GM12891 (cell line): ENCODE measurements around the gene DYNC1I1.

Experiments used
- POLR2AphosphoS5 ChIP-seq: IDR thresholded peaks from 2 replicates; pipeline ENCODE4 v1.6.1; 2011; ENCODE audit warnings: low read depth, low read length, control low read depth
- SPI1 ChIP-seq: IDR thresholded peaks from 2 replicates; pipeline ENCODE4 v1.6.1; 2011; ENCODE audit warnings: low read depth, low read length, control low read depth
- TAF1 ChIP-seq: IDR thresholded peaks from 2 replicates; pipeline ENCODE4 v1.6.1; 2011; ENCODE audit warnings: low read depth, low read length, control low read depth

- TF ChIP-seq TAF1 (no peak), POLR2AphosphoS5 (no peak), SPI1 (no peak)
Observed at GRCh38 chr7:95905167-95905566, 132.8 kb downstream of the DYNC1I1 start.
